ENCODE results near the gene KRT16. TPM values are rescaled to one million over a fixed set of nuclear protein-coding genes. Genes with fewer than 3 reads are reported as not detected.

The KRT16 gene
- total RNA-seq, 1 donor from 2014 or later: 0.79 TPM

- peak overlapping the region; percentile 70 for H3K9ac ChIP-seq (ENCODE audit: low read length)
- H3K9me3 Mint-ChIP-seq (ENCODE audit: unreplicated experiment): no peaks in the 10 kb centered on the region
- H3K4me3 ChIP-seq (ENCODE audit: insufficient read depth, low read depth, low read length): peak overlapping the region; percentile 59
- peak overlapping the region; percentile 96 for H2AFZ ChIP-seq (ENCODE audit: low read depth, low read length)
- H3K4me2 ChIP-seq (ENCODE audit: low read length): peak overlapping the region; percentile 89
- H3K27me3 Mint-ChIP-seq (ENCODE audit: low read depth, unreplicated experiment): no peaks in the 10 kb centered on the region
- FAIRE-seq: no peak
- H3K27ac ChIP-seq (ENCODE audit: low read depth, low read length): peak overlapping the region; percentile 5
- peaks cover 12% of the 10 kb centered on the region for H3K4me1 Mint-ChIP-seq (ENCODE audit: low read depth, unreplicated experiment)
- no peaks in the 10 kb centered on the region for H3K27me3 ChIP-seq (ENCODE audit: insufficient read depth, low read length)
- H3K9me3 ChIP-seq (ENCODE audit: insufficient read depth, low read depth, low read length): no peaks in the 10 kb centered on the region
- H3K4me3 Mint-ChIP-seq (ENCODE audit: unreplicated experiment): peak overlapping the region; percentile 58
- peaks cover 14% of the 10 kb centered on the region for H3K4me1 ChIP-seq (ENCODE audit: insufficient read depth, low read length)
- no peaks in the 10 kb centered on the region for H3K36me3 Mint-ChIP-seq (ENCODE audit: low read depth, unreplicated experiment)
- no peaks in the 10 kb centered on the region for H3K36me3 ChIP-seq (ENCODE audit: insufficient read depth, low read length)
- no peaks in the 10 kb centered on the region for H4K20me1 ChIP-seq (ENCODE audit: insufficient read depth, low read length)
- H3K79me2 ChIP-seq (ENCODE audit: insufficient read depth, low read length): no peaks in the 10 kb centered on the region
- peak; percentile 55 for DNase-seq (ENCODE audit: low read depth)
- peak overlapping the region; percentile 82 for H3K27ac Mint-ChIP-seq (ENCODE audit: unreplicated experiment)
- peak; percentile 84 for TF ChIP-seq CTCF (IDR thresholded peaks at IDR 0.05; ENCODE audit: insufficient read depth, low read depth, low read length)
- TF ChIP-seq EZH2 (IDR thresholded peaks at IDR 0.05; ENCODE audit: insufficient read depth, low read length): no peak
Measured at GRCh38 chr17:41648411-41649195, 36.0 kb upstream of the KRT16 start.

GRCh38 chr17:41647940-41648410 lies 35.4 kb upstream of the KRT16 start:
- Histone ChIP-seq H3K9me3 (ENCODE audit: insufficient read depth, low read depth, low read length) (no peaks in the 10 kb centered on the region), H3K9ac (ENCODE audit: low read length) (peak overlapping the region; percentile 70), H3K27me3 (ENCODE audit: insufficient read depth, low read length) (no peaks in the 10 kb centered on the region), H3K79me2 (ENCODE audit: insufficient read depth, low read length) (no peaks in the 10 kb centered on the region), H3K4me1 (ENCODE audit: insufficient read depth, low read length) (peaks cover 14% of the 10 kb centered on the region), H3K4me2 (ENCODE audit: low read length) (peak overlapping the region; percentile 89), H3K4me3 (ENCODE audit: insufficient read depth, low read depth, low read length) (peak overlapping the region; percentile 59), H2AFZ (ENCODE audit: low read depth, low read length) (peak overlapping the region; percentile 96), H3K36me3 (ENCODE audit: insufficient read depth, low read length) (no peaks in the 10 kb centered on the region), H3K27ac (ENCODE audit: low read depth, low read length) (peak overlapping the region; percentile 5), H4K20me1 (ENCODE audit: insufficient read depth, low read length) (no peaks in the 10 kb centered on the region)
- H3K27me3 Mint-ChIP-seq (ENCODE audit: low read depth, unreplicated experiment): no peaks in the 10 kb centered on the region
- FAIRE-seq: no peak
- H3K4me3 Mint-ChIP-seq (ENCODE audit: unreplicated experiment): peak overlapping the region; percentile 58
- H3K4me1 Mint-ChIP-seq (ENCODE audit: low read depth, unreplicated experiment): peaks cover 12% of the 10 kb centered on the region
- H3K9me3 Mint-ChIP-seq (ENCODE audit: unreplicated experiment): no peaks in the 10 kb centered on the region
- no peak for DNase-seq (ENCODE audit: low read depth)
- peak; percentile 73 for TF ChIP-seq CTCF (IDR thresholded peaks at IDR 0.05; ENCODE audit: insufficient read depth, low read depth, low read length)
- TF ChIP-seq EZH2 (IDR thresholded peaks at IDR 0.05; ENCODE audit: insufficient read depth, low read length): no peak
- H3K27ac Mint-ChIP-seq (ENCODE audit: unreplicated experiment): no peak overlapping the region
- H3K36me3 Mint-ChIP-seq (ENCODE audit: low read depth, unreplicated experiment): no peaks in the 10 kb centered on the region
